Measurements from ENCODE around the gene TMEM240.
"Not testable (repeated sequence)": the region's sequence is repeated elsewhere in the genome, so short reads cannot be mapped to it uniquely, and the experiment has no call there.

DNA sequence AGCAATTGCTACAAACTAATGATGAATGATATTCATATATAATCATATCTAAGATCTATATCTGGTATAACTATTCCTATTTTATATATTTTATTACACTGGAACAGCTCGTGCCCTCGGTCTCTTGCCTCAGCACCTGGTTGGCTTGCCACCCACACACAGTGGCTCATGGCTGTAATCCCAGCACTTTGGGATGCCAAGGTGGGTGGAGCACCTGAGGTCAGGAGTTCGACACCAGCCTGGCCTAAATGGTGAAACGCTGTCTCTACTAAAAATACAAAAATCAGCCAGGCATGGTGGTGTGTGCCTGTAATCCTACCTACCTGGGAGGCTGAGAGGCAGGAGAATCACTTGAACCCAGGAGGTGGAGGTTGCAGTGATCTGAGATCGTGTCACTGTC lies 34.6 kb downstream of the TMEM240 start:
- not testable (repeated sequence) for TF ChIP-seq EZH2 (IDR thresholded peaks at IDR 0.05; ENCODE audit: insufficient read depth, poor library complexity, severe bottlenecking); EZH2phosphoT487 (IDR thresholded peaks at IDR 0.05; ENCODE audit: insufficient read depth, low read depth)

Measured in GM23248 (cell line).